A673 (cell line): ENCODE data around the gene ANKZF1.

Source experiments
- EZH2 ChIP-seq: fragments of 200-600 bp; sonication (generic); IDR thresholded peaks from 2 replicates; pipeline ENCODE4 v1.6.1; 2017; ENCODE audit warnings: borderline replicate concordance, low read depth, mild to moderate bottlenecking, mixed read lengths, antibody characterized with exemption, low read length; ENCODE audit not compliant: poor library complexity, severe bottlenecking
- TF ChIP-seq, protein P1 (sequence below): fragments of 300-800, 200-600 bp; sonication (generic); conservative IDR thresholded peaks from 2 replicates; pipeline ENCODE4 v1.5.1; 2017; ENCODE audit warnings: low read depth, mild to moderate bottlenecking, antibody characterized with exemption, low read length, moderate library complexity, mixed read lengths

DNA sequence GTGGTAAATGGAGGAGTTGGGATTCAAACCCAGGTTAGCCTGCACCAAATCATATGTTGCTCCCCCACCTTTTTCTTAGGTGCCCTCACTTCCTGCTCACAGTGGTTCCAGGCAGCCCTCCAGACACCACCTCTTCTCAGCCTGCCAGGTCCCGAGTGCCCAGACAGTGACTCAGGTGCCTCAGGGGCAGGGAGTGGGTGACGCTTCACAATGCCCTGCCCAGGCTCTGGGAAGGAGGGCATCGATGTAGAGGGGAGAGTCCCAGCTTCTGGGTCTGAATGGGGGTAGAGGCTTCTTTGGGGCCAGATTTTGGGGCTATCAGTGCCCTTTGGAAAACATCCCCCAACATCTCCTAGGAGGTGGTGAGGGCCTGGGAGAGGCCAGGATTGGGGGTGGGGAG is 44.3 kb downstream of the ANKZF1 start:
- no peak for TF ChIP-seq EZH2
- TF ChIP-seq, protein P1, sequence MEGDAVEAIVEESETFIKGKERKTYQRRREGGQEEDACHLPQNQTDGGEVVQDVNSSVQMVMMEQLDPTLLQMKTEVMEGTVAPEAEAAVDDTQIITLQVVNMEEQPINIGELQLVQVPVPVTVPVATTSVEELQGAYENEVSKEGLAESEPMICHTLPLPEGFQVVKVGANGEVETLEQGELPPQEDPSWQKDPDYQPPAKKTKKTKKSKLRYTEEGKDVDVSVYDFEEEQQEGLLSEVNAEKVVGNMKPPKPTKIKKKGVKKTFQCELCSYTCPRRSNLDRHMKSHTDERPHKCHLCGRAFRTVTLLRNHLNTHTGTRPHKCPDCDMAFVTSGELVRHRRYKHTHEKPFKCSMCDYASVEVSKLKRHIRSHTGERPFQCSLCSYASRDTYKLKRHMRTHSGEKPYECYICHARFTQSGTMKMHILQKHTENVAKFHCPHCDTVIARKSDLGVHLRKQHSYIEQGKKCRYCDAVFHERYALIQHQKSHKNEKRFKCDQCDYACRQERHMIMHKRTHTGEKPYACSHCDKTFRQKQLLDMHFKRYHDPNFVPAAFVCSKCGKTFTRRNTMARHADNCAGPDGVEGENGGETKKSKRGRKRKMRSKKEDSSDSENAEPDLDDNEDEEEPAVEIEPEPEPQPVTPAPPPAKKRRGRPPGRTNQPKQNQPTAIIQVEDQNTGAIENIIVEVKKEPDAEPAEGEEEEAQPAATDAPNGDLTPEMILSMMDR = no peak
